WTC11 (cell line): Measurements from ENCODE around the gene WDFY3. TPM values are rescaled to one million over a fixed set of nuclear protein-coding genes. Genes with fewer than 3 reads are reported as not detected.
"Not testable (repeated sequence)": the region's sequence is repeated elsewhere in the genome, so short reads cannot be mapped to it uniquely, and the experiment has no call there.

Source experiments
- ATAC-seq: fragments of 200-7000 bp; cut with Tn5 transposase; 2 replicates; pipeline ENCODE4 v1.10.0; 2021; ENCODE audit warnings: mild to moderate bottlenecking, moderate library complexity
- CTCF ChIA-PET: fragments of 300-600 bp; sonication (Branson Sonifier 250); formaldehyde crosslinking; loops from one replicate; lab custom pipeline; 2021; ENCODE audit warnings: antibody characterized with exemption; lab: Charles Lee
- POLR2A ChIA-PET: fragments of 350-600 bp; sonication (Branson Sonifier 250); formaldehyde crosslinking; loops from one replicate; lab custom pipeline; 2021; ENCODE audit warnings: antibody characterized with exemption; lab: Charles Lee
- DNase-seq: peaks from one replicate; pipeline ENCODE4 v3.0.0; 2021; ENCODE audit warnings: low spot score
- H3K27ac Mint-ChIP-seq: 2 replicates; pipeline ENCODE4 v1.8.0; 2021; ENCODE audit warnings: mixed read lengths
- H3K27me3 Mint-ChIP-seq: 2 replicates; pipeline ENCODE4 v1.8.0; 2021; ENCODE audit warnings: low read depth, mild to moderate bottlenecking, moderate library complexity, mixed read lengths
- H3K36me3 Mint-ChIP-seq: 2 replicates; pipeline ENCODE4 v1.8.0; 2021; ENCODE audit warnings: mixed read lengths
- H3K4me1 Mint-ChIP-seq: 2 replicates; pipeline ENCODE4 v1.8.0; 2022; ENCODE audit warnings: mixed read lengths
- H3K4me3 Mint-ChIP-seq: 2 replicates; pipeline ENCODE4 v1.8.0; 2021; ENCODE audit warnings: mild to moderate bottlenecking, moderate library complexity, mixed read lengths
- H3K9me3 Mint-ChIP-seq: 2 replicates; pipeline ENCODE4 v1.8.0; 2021; ENCODE audit warnings: mixed read lengths
- AR ChIP-seq: fragments of 250-450 bp; sonication (Bioruptor Pico); IDR thresholded peaks from 2 replicates; pipeline ENCODE4 v1.9.0; 2021; ENCODE audit warnings: mild to moderate bottlenecking
- CBFB ChIP-seq: sonication (generic); formaldehyde crosslinking; IDR thresholded peaks from 2 replicates; pipeline ENCODE4 v1.8.1; 2022; ENCODE audit warnings: mild to moderate bottlenecking, low read depth, missing genetic modification reagents
- CREM ChIP-seq: sonication (generic); formaldehyde crosslinking; IDR thresholded peaks from 2 replicates; pipeline ENCODE4 v1.8.1; 2022; ENCODE audit warnings: mild to moderate bottlenecking, missing genetic modification reagents, moderate library complexity
- ELF4 ChIP-seq: sonication (generic); formaldehyde crosslinking; IDR thresholded peaks from 2 replicates; pipeline ENCODE4 v1.8.1; 2022; ENCODE audit warnings: low read depth, mild to moderate bottlenecking, moderate library complexity, missing genetic modification reagents
- JUN ChIP-seq: sonication (generic); formaldehyde crosslinking; IDR thresholded peaks from 2 replicates; pipeline ENCODE4 v1.8.0; 2023; ENCODE audit warnings: mild to moderate bottlenecking, missing genetic modification reagents
- MYBL2 ChIP-seq: sonication (generic); formaldehyde crosslinking; IDR thresholded peaks from 2 replicates; pipeline ENCODE4 v1.8.1; 2023; ENCODE audit warnings: mild to moderate bottlenecking, moderate library complexity, missing genetic modification reagents
- NR2C2 ChIP-seq: sonication (generic); formaldehyde crosslinking; IDR thresholded peaks from 2 replicates; pipeline ENCODE4 v1.8.0; 2022; ENCODE audit warnings: mild to moderate bottlenecking, missing genetic modification reagents
- PRRX2 ChIP-seq: fragments of 250-450 bp; sonication (Bioruptor Pico); IDR thresholded peaks from 2 replicates; pipeline ENCODE4 v1.8.0; 2021; ENCODE audit warnings: mild to moderate bottlenecking
- USF2 ChIP-seq: sonication (generic); formaldehyde crosslinking; IDR thresholded peaks from 2 replicates; pipeline ENCODE4 v1.8.1; 2023; ENCODE audit warnings: mild to moderate bottlenecking, missing genetic modification reagents, moderate library complexity
- ZBTB21 ChIP-seq: sonication (generic); formaldehyde crosslinking; IDR thresholded peaks from 2 replicates; pipeline ENCODE4 v1.8.1; 2023; ENCODE audit warnings: mild to moderate bottlenecking, missing genetic modification reagents, borderline replicate concordance
- ZNF121 ChIP-seq: sonication (generic); formaldehyde crosslinking; IDR thresholded peaks from 2 replicates; pipeline ENCODE4 v1.8.0; 2023; ENCODE audit warnings: missing genetic modification reagents
- ZNF219 ChIP-seq: sonication (generic); formaldehyde crosslinking; IDR thresholded peaks from 2 replicates; pipeline ENCODE4 v1.8.0; 2023; ENCODE audit warnings: missing genetic modification reagents, mild to moderate bottlenecking, borderline replicate concordance
- ZNF232 ChIP-seq: sonication (generic); formaldehyde crosslinking; IDR thresholded peaks from 2 replicates; pipeline ENCODE4 v1.8.0; 2022; ENCODE audit warnings: mild to moderate bottlenecking, missing genetic modification reagents
- ZNF416 ChIP-seq: fragments of 250-450 bp; sonication (Bioruptor Pico); IDR thresholded peaks from 2 replicates; pipeline ENCODE4 v1.9.0; 2021; ENCODE audit warnings: mild to moderate bottlenecking, inconsistent platforms
- ZNF532 ChIP-seq: fragments of 250-450 bp; sonication (Bioruptor Pico); IDR thresholded peaks from 2 replicates; pipeline ENCODE4 v1.9.0; 2021; ENCODE audit warnings: mild to moderate bottlenecking, borderline replicate concordance
- total RNA-seq: library from RNA; stranded (reverse); gene quantifications from 3 replicates; pipeline ENCODE4 v1.2.3, GENCODE V29; 2021
- TF ChIP-seq, protein P1 (sequence below): sonication (generic); formaldehyde crosslinking; IDR thresholded peaks from 2 replicates; pipeline ENCODE4 v1.8.1; 2022; ENCODE audit warnings: mild to moderate bottlenecking, missing genetic modification reagents, moderate library complexity, borderline replicate concordance
- TF ChIP-seq, protein P2 (sequence below): fragments of 250-450 bp; sonication (Bioruptor Pico); IDR thresholded peaks from 2 replicates; pipeline ENCODE4 v2.1.2; 2022; ENCODE audit warnings: mild to moderate bottlenecking, moderate library complexity

Gene WDFY3
- total RNA-seq, 1 experiment from 2014 or later: 77.2 TPM

DNA sequence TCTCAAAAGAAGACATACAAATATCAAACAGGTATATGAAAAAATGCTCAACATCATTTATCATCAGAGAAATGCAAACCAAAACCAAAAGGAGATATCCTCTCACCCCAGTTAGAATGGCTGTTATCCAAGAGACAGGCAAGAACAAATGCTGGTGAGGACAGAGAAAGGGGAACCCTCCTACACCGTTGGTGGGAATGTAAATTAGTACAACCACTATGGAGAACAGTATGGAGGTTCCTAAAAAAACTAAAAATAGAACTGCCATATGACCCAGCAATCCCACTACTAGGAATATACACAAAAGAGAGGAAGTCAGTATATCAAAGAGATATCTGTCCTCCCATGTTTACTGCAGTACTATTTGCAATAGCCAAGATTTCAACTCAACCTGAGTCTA, 300.1 kb downstream of the WDFY3 start:
- ChIA-PET POLR2A (no interaction called here), CTCF (no interaction called here)
- H3K27me3 Mint-ChIP-seq: no peaks in the 10 kb centered on the region
- ATAC-seq: no peak
- no peak for TF ChIP-seq ZNF416 (CRISPR knock-in tag)
- TF ChIP-seq MYBL2: no peak
- TF ChIP-seq ZBTB21: no peak
- TF ChIP-seq CREM (CRISPR knock-in tag): no peak
- TF ChIP-seq, protein P1, sequence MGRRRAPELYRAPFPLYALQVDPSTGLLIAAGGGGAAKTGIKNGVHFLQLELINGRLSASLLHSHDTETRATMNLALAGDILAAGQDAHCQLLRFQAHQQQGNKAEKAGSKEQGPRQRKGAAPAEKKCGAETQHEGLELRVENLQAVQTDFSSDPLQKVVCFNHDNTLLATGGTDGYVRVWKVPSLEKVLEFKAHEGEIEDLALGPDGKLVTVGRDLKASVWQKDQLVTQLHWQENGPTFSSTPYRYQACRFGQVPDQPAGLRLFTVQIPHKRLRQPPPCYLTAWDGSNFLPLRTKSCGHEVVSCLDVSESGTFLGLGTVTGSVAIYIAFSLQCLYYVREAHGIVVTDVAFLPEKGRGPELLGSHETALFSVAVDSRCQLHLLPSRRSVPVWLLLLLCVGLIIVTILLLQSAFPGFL: no peak
- TF ChIP-seq CBFB (CRISPR knock-in tag): no peak
- no peak for TF ChIP-seq NR2C2 (CRISPR knock-in tag)
- TF ChIP-seq ELF4 (CRISPR knock-in tag): no peak
- TF ChIP-seq PRRX2: no peak
- TF ChIP-seq AR (CRISPR knock-in tag): no peak
- TF ChIP-seq ZNF232 (CRISPR knock-in tag): no peak
- TF ChIP-seq JUN: no peak
- no peak for TF ChIP-seq USF2 (CRISPR knock-in tag)
- TF ChIP-seq, protein P2, sequence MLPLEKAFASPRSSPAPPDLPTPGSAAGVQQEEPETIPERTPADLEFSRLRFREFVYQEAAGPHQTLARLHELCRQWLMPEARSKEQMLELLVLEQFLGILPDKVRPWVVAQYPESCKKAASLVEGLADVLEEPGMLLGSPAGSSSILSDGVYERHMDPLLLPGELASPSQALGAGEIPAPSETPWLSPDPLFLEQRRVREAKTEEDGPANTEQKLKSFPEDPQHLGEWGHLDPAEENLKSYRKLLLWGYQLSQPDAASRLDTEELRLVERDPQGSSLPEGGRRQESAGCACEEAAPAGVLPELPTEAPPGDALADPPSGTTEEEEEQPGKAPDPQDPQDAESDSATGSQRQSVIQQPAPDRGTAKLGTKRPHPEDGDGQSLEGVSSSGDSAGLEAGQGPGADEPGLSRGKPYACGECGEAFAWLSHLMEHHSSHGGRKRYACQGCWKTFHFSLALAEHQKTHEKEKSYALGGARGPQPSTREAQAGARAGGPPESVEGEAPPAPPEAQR (CRISPR knock-in tag): no peak
- TF ChIP-seq ZNF121 (CRISPR knock-in tag): no peak
- TF ChIP-seq ZNF532 (CRISPR knock-in tag): no peak
- TF ChIP-seq ZNF219: no peak
- H3K36me3 Mint-ChIP-seq: peaks cover 41% of the 10 kb centered on the region
- peaks cover 33% of the 10 kb centered on the region for H3K9me3 Mint-ChIP-seq
- no peak overlapping the region for H3K27ac Mint-ChIP-seq
- DNase-seq: no peak
- H3K4me1 Mint-ChIP-seq: peaks cover 4% of the 10 kb centered on the region
- no peak overlapping the region for H3K4me3 Mint-ChIP-seq

- H3K27me3 Mint-ChIP-seq, CTCF ChIA-PET, H3K27ac Mint-ChIP-seq, H3K4me3 Mint-ChIP-seq, POLR2A ChIA-PET, DNase-seq, ATAC-seq: not testable (repeated sequence)
- peaks cover 18% of the 10 kb centered on the region for H3K4me1 Mint-ChIP-seq
- H3K9me3 Mint-ChIP-seq: peaks cover 33% of the 10 kb centered on the region
- peaks cover 40% of the 10 kb centered on the region for H3K36me3 Mint-ChIP-seq
Measured at GRCh38 chr4:84664767-84665166, 301.7 kb downstream of the WDFY3 start.
